HepG2 (cell line): Measurements from ENCODE around the gene CYB5B. TPM values are rescaled to one million over a fixed set of nuclear protein-coding genes. Genes with fewer than 3 reads are reported as not detected.

Experiments used
- ASH2L ChIP-seq: fragments of 300-600, 200-600 bp; sonication (generic); IDR thresholded peaks from 2 replicates; pipeline ENCODE4 v1.7.0; 2017; ENCODE audit warnings: low read depth, mild to moderate bottlenecking, moderate library complexity, mixed read lengths, low read length; ENCODE audit not compliant: insufficient read length
- GTF2F1 ChIP-seq: fragments of 150-350 bp; IDR thresholded peaks from 2 replicates; pipeline ENCODE4 v1.6.1; 2014; ENCODE audit warnings: low read length
- HES4 ChIP-seq: sonication (generic); formaldehyde crosslinking; IDR thresholded peaks from 2 replicates; pipeline ENCODE4 v1.9.0; 2021; ENCODE audit warnings: mild to moderate bottlenecking, missing genetic modification reagents, borderline replicate concordance
- HMG20A ChIP-seq: IDR thresholded peaks from 2 replicates; pipeline ENCODE4 v1.6.1; 2016; ENCODE audit warnings: borderline replicate concordance
- HMG20B ChIP-seq: conservative IDR thresholded peaks from 2 replicates; pipeline ENCODE4 v1.6.1; 2016; ENCODE audit warnings: missing genetic modification reagents, missing compliant biosample characterization
- ISX ChIP-seq: sonication (generic); formaldehyde crosslinking; conservative IDR thresholded peaks from 2 replicates; pipeline ENCODE4 v1.5.0; 2020; ENCODE audit warnings: missing genetic modification reagents
- KMT2A ChIP-seq: sonication (generic); formaldehyde crosslinking; IDR thresholded peaks from 2 replicates; pipeline ENCODE4 v1.4.0; 2020; ENCODE audit warnings: missing genetic modification reagents
- MIXL1 ChIP-seq: IDR thresholded peaks from 2 replicates; pipeline ENCODE4 v1.6.1; 2016
- NRL ChIP-seq: sonication (generic); formaldehyde crosslinking; IDR thresholded peaks from 2 replicates; pipeline ENCODE4 v1.5.0; 2020; ENCODE audit warnings: missing genetic modification reagents, mild to moderate bottlenecking, moderate library complexity, borderline replicate concordance
- ONECUT2 ChIP-seq: sonication (generic); formaldehyde crosslinking; IDR thresholded peaks from 2 replicates; pipeline ENCODE4 v1.4.0; 2020; ENCODE audit warnings: missing genetic modification reagents
- RAD51 ChIP-seq: fragments of 450-650 bp; IDR thresholded peaks from 2 replicates; pipeline ENCODE4 v1.6.1; 2016; ENCODE audit warnings: borderline replicate concordance
- RARG ChIP-seq: sonication (generic); formaldehyde crosslinking; IDR thresholded peaks from 2 replicates; pipeline ENCODE4 v1.4.0; 2020; ENCODE audit warnings: low read depth, mild to moderate bottlenecking, missing genetic modification reagents
- RCOR2 ChIP-seq: IDR thresholded peaks from 2 replicates; pipeline ENCODE4 v1.6.1; 2016; ENCODE audit warnings: missing biosample characterization, missing genetic modification reagents
- TEAD3 ChIP-seq: optimal IDR thresholded peaks from 2 replicates; pipeline ENCODE3; 2016; ENCODE audit warnings: borderline replicate concordance
- ZKSCAN1 ChIP-seq: fragments of 150-350 bp; IDR thresholded peaks from 2 replicates; pipeline ENCODE4 v1.6.1; 2014; ENCODE audit warnings: low read length
- ZNF33B ChIP-seq: sonication (generic); formaldehyde crosslinking; IDR thresholded peaks from 2 replicates; pipeline ENCODE4 v1.5.1; 2020; ENCODE audit warnings: mild to moderate bottlenecking, missing genetic modification reagents
- ZNF468 ChIP-seq: sonication (generic); formaldehyde crosslinking; IDR thresholded peaks from 2 replicates; pipeline ENCODE4 v1.8.0; 2022; ENCODE audit warnings: mild to moderate bottlenecking, moderate library complexity, missing genetic modification reagents
- ZNF615 ChIP-seq: sonication (generic); formaldehyde crosslinking; IDR thresholded peaks from 2 replicates; pipeline ENCODE4 v1.5.0; 2020; ENCODE audit warnings: mild to moderate bottlenecking, missing genetic modification reagents, borderline replicate concordance
- ZNF644 ChIP-seq: IDR thresholded peaks from 2 replicates; pipeline ENCODE4 v1.6.1; 2016; ENCODE audit warnings: low read depth
- ZNF773 ChIP-seq: sonication (generic); formaldehyde crosslinking; IDR thresholded peaks from 2 replicates; pipeline ENCODE4 v1.4.0; 2020; ENCODE audit warnings: missing genetic modification reagents, borderline replicate concordance
- polyA plus RNA-seq, 8 experiments: library from polyadenylated mRNA; depleted of rRNA in 3 of 8; stranded (reverse) in 7 of 8; unstranded in 1 of 8; fragments of >200 nt; fragmentation: Illumina TruSeq in 4 of 8; extraction: Trizol in 4 of 8; gene quantifications; 2 replicates each; pipeline versions ENCODE4 v1.2.1 to v1.2.3, GENCODE V29; 2011 to 2016; ENCODE audit warnings: low read depth in 4 of 8, missing spikeins in 1 of 8, mixed read lengths in 1 of 8; ENCODE audit not compliant: insufficient read depth in 1 of 8
- total RNA-seq, 5 experiments: library from RNA; depleted of rRNA; stranded (reverse); fragments of >200 nt; fragmentation: Illumina TruSeq; extraction: Trizol; gene quantifications; 2 replicates each; pipeline ENCODE4 v1.2.3, GENCODE V29; 2016; ENCODE audit warnings: low read depth in 1 of 5
- TF ChIP-seq, protein P1 (sequence below): sonication (generic); formaldehyde crosslinking; IDR thresholded peaks from 2 replicates; pipeline ENCODE4 v1.5.0; 2020; ENCODE audit warnings: missing genetic modification reagents
- TF ChIP-seq, protein P2 (sequence below): sonication (generic); formaldehyde crosslinking; IDR thresholded peaks from 2 replicates; pipeline ENCODE4 v1.5.0; 2020; ENCODE audit warnings: mild to moderate bottlenecking, missing genetic modification reagents, moderate library complexity
- TF ChIP-seq, protein P3 (sequence below): sonication (generic); formaldehyde crosslinking; IDR thresholded peaks from 2 replicates; pipeline ENCODE4 v1.4.0; 2020; ENCODE audit warnings: missing genetic modification reagents, borderline replicate concordance
- TF ChIP-seq, protein P4 (sequence below): sonication (generic); formaldehyde crosslinking; IDR thresholded peaks from 2 replicates; pipeline ENCODE4 v1.5.1; 2020; ENCODE audit warnings: mild to moderate bottlenecking, missing genetic modification reagents, moderate library complexity
- TF ChIP-seq, protein P5 (sequence below): sonication (generic); formaldehyde crosslinking; IDR thresholded peaks from 2 replicates; pipeline ENCODE4 v1.5.0; 2020; ENCODE audit warnings: missing genetic modification reagents

CYB5B gene
- total and polyA plus RNA-seq, 2 of the 13 experiments (the other 11 are each of a cell fraction or from before 2014, with no cell fraction given): 234 to 432 TPM

DNA sequence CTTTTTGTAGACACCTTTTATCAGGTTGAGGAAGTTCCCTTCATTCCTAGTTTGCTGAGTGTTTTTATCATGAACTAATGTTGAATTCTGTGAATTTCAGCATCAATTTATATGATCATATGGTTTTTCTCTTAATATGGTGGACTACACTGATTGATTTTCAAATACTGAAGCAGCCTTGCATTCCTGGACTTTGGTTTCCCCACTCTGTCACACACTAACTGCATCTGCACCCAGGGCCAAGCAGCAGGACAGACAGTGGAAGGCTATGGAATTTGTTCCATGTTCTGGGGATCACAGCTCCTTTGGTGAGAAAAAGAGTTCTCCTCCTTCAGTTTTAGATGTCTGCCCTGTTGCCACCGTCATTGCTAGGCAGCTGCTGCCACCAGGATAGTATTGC, 46.4 kb upstream of the CYB5B start (continued):
- peak; percentile 59; the same call in 1 of the 2 replicates for TF ChIP-seq KMT2A (CRISPR knock-in tag)
- TF ChIP-seq, protein P1, sequence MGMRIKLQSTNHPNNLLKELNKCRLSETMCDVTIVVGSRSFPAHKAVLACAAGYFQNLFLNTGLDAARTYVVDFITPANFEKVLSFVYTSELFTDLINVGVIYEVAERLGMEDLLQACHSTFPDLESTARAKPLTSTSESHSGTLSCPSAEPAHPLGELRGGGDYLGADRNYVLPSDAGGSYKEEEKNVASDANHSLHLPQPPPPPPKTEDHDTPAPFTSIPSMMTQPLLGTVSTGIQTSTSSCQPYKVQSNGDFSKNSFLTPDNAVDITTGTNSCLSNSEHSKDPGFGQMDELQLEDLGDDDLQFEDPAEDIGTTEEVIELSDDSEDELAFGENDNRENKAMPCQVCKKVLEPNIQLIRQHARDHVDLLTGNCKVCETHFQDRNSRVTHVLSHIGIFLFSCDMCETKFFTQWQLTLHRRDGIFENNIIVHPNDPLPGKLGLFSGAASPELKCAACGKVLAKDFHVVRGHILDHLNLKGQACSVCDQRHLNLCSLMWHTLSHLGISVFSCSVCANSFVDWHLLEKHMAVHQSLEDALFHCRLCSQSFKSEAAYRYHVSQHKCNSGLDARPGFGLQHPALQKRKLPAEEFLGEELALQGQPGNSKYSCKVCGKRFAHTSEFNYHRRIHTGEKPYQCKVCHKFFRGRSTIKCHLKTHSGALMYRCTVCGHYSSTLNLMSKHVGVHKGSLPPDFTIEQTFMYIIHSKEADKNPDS (CRISPR knock-in tag): no peak
- no peak for TF ChIP-seq ZNF33B (CRISPR knock-in tag)
- TF ChIP-seq RARG (CRISPR knock-in tag): no peak
- TF ChIP-seq, protein P2, sequence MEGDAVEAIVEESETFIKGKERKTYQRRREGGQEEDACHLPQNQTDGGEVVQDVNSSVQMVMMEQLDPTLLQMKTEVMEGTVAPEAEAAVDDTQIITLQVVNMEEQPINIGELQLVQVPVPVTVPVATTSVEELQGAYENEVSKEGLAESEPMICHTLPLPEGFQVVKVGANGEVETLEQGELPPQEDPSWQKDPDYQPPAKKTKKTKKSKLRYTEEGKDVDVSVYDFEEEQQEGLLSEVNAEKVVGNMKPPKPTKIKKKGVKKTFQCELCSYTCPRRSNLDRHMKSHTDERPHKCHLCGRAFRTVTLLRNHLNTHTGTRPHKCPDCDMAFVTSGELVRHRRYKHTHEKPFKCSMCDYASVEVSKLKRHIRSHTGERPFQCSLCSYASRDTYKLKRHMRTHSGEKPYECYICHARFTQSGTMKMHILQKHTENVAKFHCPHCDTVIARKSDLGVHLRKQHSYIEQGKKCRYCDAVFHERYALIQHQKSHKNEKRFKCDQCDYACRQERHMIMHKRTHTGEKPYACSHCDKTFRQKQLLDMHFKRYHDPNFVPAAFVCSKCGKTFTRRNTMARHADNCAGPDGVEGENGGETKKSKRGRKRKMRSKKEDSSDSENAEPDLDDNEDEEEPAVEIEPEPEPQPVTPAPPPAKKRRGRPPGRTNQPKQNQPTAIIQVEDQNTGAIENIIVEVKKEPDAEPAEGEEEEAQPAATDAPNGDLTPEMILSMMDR (CRISPR knock-in tag): no peak
- peak; percentile 33 for TF ChIP-seq ASH2L
- TF ChIP-seq, protein P3, sequence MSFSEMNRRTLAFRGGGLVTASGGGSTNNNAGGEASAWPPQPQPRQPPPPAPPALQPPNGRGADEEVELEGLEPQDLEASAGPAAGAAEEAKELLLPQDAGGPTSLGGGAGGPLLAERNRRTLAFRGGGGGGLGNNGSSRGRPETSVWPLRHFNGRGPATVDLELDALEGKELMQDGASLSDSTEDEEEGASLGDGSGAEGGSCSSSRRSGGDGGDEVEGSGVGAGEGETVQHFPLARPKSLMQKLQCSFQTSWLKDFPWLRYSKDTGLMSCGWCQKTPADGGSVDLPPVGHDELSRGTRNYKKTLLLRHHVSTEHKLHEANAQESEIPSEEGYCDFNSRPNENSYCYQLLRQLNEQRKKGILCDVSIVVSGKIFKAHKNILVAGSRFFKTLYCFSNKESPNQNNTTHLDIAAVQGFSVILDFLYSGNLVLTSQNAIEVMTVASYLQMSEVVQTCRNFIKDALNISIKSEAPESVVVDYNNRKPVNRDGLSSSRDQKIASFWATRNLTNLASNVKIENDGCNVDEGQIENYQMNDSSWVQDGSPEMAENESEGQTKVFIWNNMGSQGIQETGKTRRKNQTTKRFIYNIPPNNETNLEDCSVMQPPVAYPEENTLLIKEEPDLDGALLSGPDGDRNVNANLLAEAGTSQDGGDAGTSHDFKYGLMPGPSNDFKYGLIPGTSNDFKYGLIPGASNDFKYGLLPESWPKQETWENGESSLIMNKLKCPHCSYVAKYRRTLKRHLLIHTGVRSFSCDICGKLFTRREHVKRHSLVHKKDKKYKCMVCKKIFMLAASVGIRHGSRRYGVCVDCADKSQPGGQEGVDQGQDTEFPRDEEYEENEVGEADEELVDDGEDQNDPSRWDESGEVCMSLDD (CRISPR knock-in tag): no peak
- TF ChIP-seq RCOR2 (CRISPR knock-in tag): peak; percentile 48; the same call in 1 of the 2 replicates
- peak; percentile 40; the same call in 1 of the 2 replicates for TF ChIP-seq ZNF644
- TF ChIP-seq, protein P4, sequence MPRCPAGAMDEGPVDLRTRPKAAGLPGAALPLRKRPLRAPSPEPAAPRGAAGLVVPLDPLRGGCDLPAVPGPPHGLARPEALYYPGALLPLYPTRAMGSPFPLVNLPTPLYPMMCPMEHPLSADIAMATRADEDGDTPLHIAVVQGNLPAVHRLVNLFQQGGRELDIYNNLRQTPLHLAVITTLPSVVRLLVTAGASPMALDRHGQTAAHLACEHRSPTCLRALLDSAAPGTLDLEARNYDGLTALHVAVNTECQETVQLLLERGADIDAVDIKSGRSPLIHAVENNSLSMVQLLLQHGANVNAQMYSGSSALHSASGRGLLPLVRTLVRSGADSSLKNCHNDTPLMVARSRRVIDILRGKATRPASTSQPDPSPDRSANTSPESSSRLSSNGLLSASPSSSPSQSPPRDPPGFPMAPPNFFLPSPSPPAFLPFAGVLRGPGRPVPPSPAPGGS: no peak
- TF ChIP-seq ZNF468: no peak
- TF ChIP-seq, protein P5, sequence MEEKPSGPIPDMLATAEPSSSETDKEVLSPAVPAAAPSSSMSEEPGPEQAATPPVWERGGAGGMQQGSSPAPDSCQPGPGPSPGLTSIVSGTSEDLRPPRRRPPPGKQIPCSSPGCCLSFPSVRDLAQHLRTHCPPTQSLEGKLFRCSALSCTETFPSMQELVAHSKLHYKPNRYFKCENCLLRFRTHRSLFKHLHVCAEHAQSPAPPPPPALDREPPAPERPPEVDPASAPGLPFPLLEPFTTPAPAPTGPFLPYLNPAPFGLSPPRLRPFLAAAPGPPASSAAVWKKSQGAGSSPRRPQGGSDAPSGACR (CRISPR knock-in tag): no peak
- TF ChIP-seq MIXL1: 0 out of 2 replicates have a peak, but pooled peaks have one; percentile 24
- TF ChIP-seq TEAD3: peak; percentile 85
- TF ChIP-seq ZKSCAN1: no peak
- no peak for TF ChIP-seq RAD51
- no peak for TF ChIP-seq ZNF773 (CRISPR knock-in tag)
- TF ChIP-seq HES4 (CRISPR knock-in tag): no peak
- no peak for TF ChIP-seq ZNF615 (CRISPR knock-in tag)
- TF ChIP-seq HMG20B (CRISPR knock-in tag): no peak
- TF ChIP-seq HMG20A (CRISPR knock-in tag): no peak
- no peak for TF ChIP-seq NRL (CRISPR knock-in tag)
- TF ChIP-seq GTF2F1: no peak
- peak; percentile 52; the same call in 1 of the 2 replicates for TF ChIP-seq ONECUT2 (CRISPR knock-in tag)
- no peak for TF ChIP-seq ISX (CRISPR knock-in tag)
